IMR-90 (cell line): ENCODE results near the gene CNFN.

Experiments
- CTCF ChIP-seq: conservative IDR thresholded peaks from 2 replicates; pipeline ENCODE4 v1.5.1; 2012; ENCODE audit warnings: mild to moderate bottlenecking, low read depth, low read length, improper control_type of control experiment
- ELK1 ChIP-seq: fragments of 150-350 bp; IDR thresholded peaks from 2 replicates; pipeline ENCODE4 v1.6.1; 2016; ENCODE audit warnings: low read depth, mild to moderate bottlenecking, low read length, moderate library complexity, borderline replicate concordance
- NFE2L2 ChIP-seq: fragments of 150-350 bp; IDR thresholded peaks from 2 replicates; pipeline ENCODE4 v1.6.1; 2016; ENCODE audit warnings: low read depth, mild to moderate bottlenecking, low read length
- POLR2A ChIP-seq: IDR thresholded peaks from 2 replicates; pipeline ENCODE4 v1.6.1; 2012; ENCODE audit warnings: mild to moderate bottlenecking, low read depth, low read length

GRCh38 chr19:42406111-42406510 lies 16.0 kb upstream of the CNFN start:
- TF ChIP-seq ELK1 (no peak), CTCF (no peak), POLR2A (no peak), NFE2L2 (no peak)
